Measurements from ENCODE around the gene TRIM54. TPM values are rescaled to one million over a fixed set of nuclear protein-coding genes. Genes with fewer than 3 reads are reported as not detected.

TRIM54 gene
- 10 to 100 TPM; 38.5 to 46.8 TPM for total RNA-seq
- polyA plus RNA-seq (ENCODE audit: insufficient read depth, low read depth, low replicate concordance): 28.3 TPM
- long read RNA-seq, donor 1: 0 reads
- long read RNA-seq, donor 2, partial matches to known transcripts: 0 of 1 reads
- long read RNA-seq, donor 2, other reads (novel, unspliced or antisense): 0 of 1 reads

- Histone ChIP-seq H3K4me3 (no peak within 1 kb of the TSS), H3K27ac (peak within 1 kb of the TSS; percentile 38 to 52), H3K36me3 (ENCODE audit: low read depth, missing control alignments) (no peaks in the 10 kb centered on the region), H3K9me3 (no peaks in the 10 kb centered on the region), H3K4me1 (peaks cover 36% of the 10 kb centered on the region), H3K27me3 (no peaks in the 10 kb centered on the region)
- intact Hi-C loops (cut with DNase I; ENCODE audit: low total_unique reads): no loop called here
- TF ChIP-seq POLR2A (IDR thresholded peaks at IDR 0.05) (no peak), CTCF (IDR thresholded peaks at IDR 0.05) (no peak)
- WGBS, 2 donors: 50 to 64% methylated on average over 4 to 5 of the region's 5 CpGs
- DNase-seq: peak; percentile 72
Observed at GRCh38 chr2:27281855-27282559, at the start of gene TRIM54. TRIM54 (plus strand) TSS chr2:27282429; CDS start chr2:27282732, 303 bp downstream.

- H3K9me3 ChIP-seq: no peaks in the 10 kb centered on the region
- no peak for DNase-seq
- no peak overlapping the region for H3K4me3 ChIP-seq
- TF ChIP-seq CTCF (IDR thresholded peaks at IDR 0.05): no peak
- TF ChIP-seq POLR2A (IDR thresholded peaks at IDR 0.05): no peak
- WGBS, 2 donors: 93% methylated on average over 14 of the region's 14 CpGs; no CpG with 5 or more reads in 1 of the 2 donors
- peaks cover 4% of the 10 kb centered on the region for H3K4me1 ChIP-seq
- no peaks in the 10 kb centered on the region for H3K27me3 ChIP-seq
- no peak overlapping the region for H3K27ac ChIP-seq
- no peaks in the 10 kb centered on the region for H3K36me3 ChIP-seq (ENCODE audit: low read depth, missing control alignments)
- intact Hi-C loops (cut with DNase I; ENCODE audit: low total_unique reads): no loop called here
Observed at GRCh38 chr2:27233341-27233740, 48.9 kb upstream of the TRIM54 start.

GRCh38 chr2:27236136-27236535 lies 46.1 kb upstream of the TRIM54 start:
- intact Hi-C loops (cut with DNase I; ENCODE audit: low total_unique reads): no loop called here
- WGBS, 2 donors: 87 to 93% methylated on average over 12 of the region's 12 CpGs

GRCh38 chr2:27236626-27237025 lies 45.6 kb upstream of the TRIM54 start:
- Histone ChIP-seq H3K36me3 (ENCODE audit: low read depth, missing control alignments) (no peaks in the 10 kb centered on the region), H3K4me3 (no peak overlapping the region), H3K9me3 (no peaks in the 10 kb centered on the region), H3K27me3 (no peaks in the 10 kb centered on the region), H3K4me1 (no peaks in the 10 kb centered on the region), H3K27ac (no peak overlapping the region)
- no peak for TF ChIP-seq POLR2A (IDR thresholded peaks at IDR 0.05)
- TF ChIP-seq CTCF (IDR thresholded peaks at IDR 0.05): no peak
- no peak for DNase-seq
- WGBS, 2 donors: 92 to 95% methylated on average over 2 to 3 of the region's 3 CpGs
- intact Hi-C loops (cut with DNase I; ENCODE audit: low total_unique reads): no loop called here

More at GRCh38 chr2:27236136-27236535, 46.1 kb upstream of the TRIM54 start:
- H3K4me3 ChIP-seq: no peak overlapping the region
- H3K27ac ChIP-seq: no peak overlapping the region
- H3K27me3 ChIP-seq: no peaks in the 10 kb centered on the region
- TF ChIP-seq CTCF (IDR thresholded peaks at IDR 0.05) (no peak), POLR2A (IDR thresholded peaks at IDR 0.05) (no peak)
- H3K9me3 ChIP-seq: no peaks in the 10 kb centered on the region
- no peaks in the 10 kb centered on the region for H3K36me3 ChIP-seq (ENCODE audit: low read depth, missing control alignments)
- no peak for DNase-seq
- no peaks in the 10 kb centered on the region for H3K4me1 ChIP-seq
